ENCODE measurements around the gene MAN1A1. TPM values are rescaled to one million over a fixed set of nuclear protein-coding genes. Genes with fewer than 3 reads are reported as not detected.

Gene MAN1A1
- total RNA-seq: 77.1 and 170 TPM in 2 replicates

GRCh38 chr6:119349361-119350201 is at the start of gene MAN1A1:
MAN1A1 (minus strand) TSS chr6:119349761; CDS start chr6:119349065, 696 bp downstream.

All from smooth muscle cell of the umbilical artery (primary cell).